CD4-positive, alpha-beta T cell (primary cell): ENCODE results near the gene NR1H4. TPM values are rescaled to one million over a fixed set of nuclear protein-coding genes. Genes with fewer than 3 reads are reported as not detected.

Experiments
- ATAC-seq: fragments of 200-7000 bp; cut with Tn5 transposase; one replicate; pipeline ENCODE4 v1.10.0; 2022; ENCODE audit warnings: mild to moderate bottlenecking; ENCODE audit not compliant: poor library complexity
- CTCF ChIA-PET: fragments of 350-600 bp; sonication (Branson Sonifier 250); formaldehyde crosslinking; loops from one replicate; lab custom pipeline; 2021; ENCODE audit warnings: antibody characterized with exemption, inconsistent platforms; lab: Charles Lee
- POLR2A ChIA-PET: fragments of 350-600 bp; sonication (Branson Sonifier 250); formaldehyde crosslinking; loops from one replicate; lab custom pipeline; 2021; ENCODE audit warnings: antibody characterized with exemption, inconsistent platforms; lab: Charles Lee
- DNase-seq, 14 experiments: peaks; one replicate each; pipeline ENCODE4 v3.0.0-alpha.2; 2013 to 2020; ENCODE audit warnings: mixed read lengths in 2 of 14
- H3K27ac ChIP-seq, 2 donors: one replicate each; pipeline versions ENCODE4 v1.5.1 to v1.7.0; 2013; ENCODE audit warnings: low read length in 2 of 2, low read depth in 1 of 2, mild to moderate bottlenecking in 1 of 2
- H3K27me3 ChIP-seq, 2 experiments: 1 replicate in 1 of 2; 2 replicates in 1 of 2; pipeline versions ENCODE4 v1.6.1 to v1.7.0; 2013; ENCODE audit warnings: low read length in 2 of 2, control low read depth in 1 of 2, mild to moderate bottlenecking in 1 of 2, moderate library complexity in 1 of 2; ENCODE audit not compliant: insufficient read depth in 2 of 2, control insufficient read depth in 1 of 2
- H3K36me3 ChIP-seq: one replicate; pipeline ENCODE4 v1.6.1; 2013; ENCODE audit warnings: low read length, control low read depth; ENCODE audit not compliant: insufficient read depth
- H3K4me1 ChIP-seq: one replicate; pipeline ENCODE4 v1.6.1; 2013; ENCODE audit warnings: low read length, control low read depth; ENCODE audit not compliant: insufficient read depth
- H3K4me3 ChIP-seq: one replicate; pipeline ENCODE4 v1.5.1; 2013; ENCODE audit warnings: mild to moderate bottlenecking, low read length, moderate library complexity
- H3K9me3 ChIP-seq, 2 experiments: 1 replicate in 1 of 2; 2 replicates in 1 of 2; pipeline versions ENCODE4 v1.6.1 to v1.7.0; 2013; ENCODE audit warnings: low read length in 2 of 2, mild to moderate bottlenecking in 2 of 2, control low read depth in 1 of 2, moderate library complexity in 1 of 2; ENCODE audit not compliant: control insufficient read depth in 1 of 2, insufficient read depth in 1 of 2
- H3K27ac Mint-ChIP-seq: one replicate; pipeline ENCODE4 v1.8.0; 2020; ENCODE audit warnings: mixed read lengths
- H3K27me3 Mint-ChIP-seq: one replicate; pipeline ENCODE4 v1.8.0; 2021; ENCODE audit warnings: mixed read lengths
- H3K36me3 Mint-ChIP-seq: one replicate; pipeline ENCODE4 v1.8.0; 2021; ENCODE audit warnings: low read depth, mixed read lengths
- H3K4me1 Mint-ChIP-seq: one replicate; pipeline ENCODE4 v1.8.0; 2021; ENCODE audit warnings: low read depth, mixed read lengths
- H3K4me3 Mint-ChIP-seq: one replicate; pipeline ENCODE4 v1.8.0; 2020; ENCODE audit warnings: mild to moderate bottlenecking, mixed read lengths
- H3K9me3 Mint-ChIP-seq: one replicate; pipeline ENCODE4 v1.8.0; 2020; ENCODE audit warnings: mixed read lengths
- CTCF ChIP-seq: fragments of 200-600 bp; IDR thresholded peaks from one replicate; pipeline ENCODE4 v1.8.0; 2022; ENCODE audit warnings: antibody characterized with exemption, mild to moderate bottlenecking
- intact Hi-C, 2 experiments: fragments of 100-400 bp; cut with DNase I in 1 of 2; cut with micrococcal nuclease in 1 of 2; formaldehyde crosslinking; loops; one replicate each; pipeline versions ENCODE4 v1.15.1 to v1.9.0; 2023 to 2025; cut with DNase I, micrococcal nuclease
- total RNA-seq, 174 experiments: library from RNA in 2 of 174; stranded (reverse) in 2 of 174; gene quantifications; one replicate each; pipeline ENCODE4 v1.2.3 and lab custom pipeline; 2021 to 2026

Gene NR1H4
- total RNA-seq, 2 experiments from 2014 or later = not detected

- DNase-seq = no peak
- intact Hi-C loops = no loop called here
Measured at GRCh38 chr12:100520048-100520769, 46.5 kb downstream of the NR1H4 start.

GRCh38 chr12:100521958-100522357 is 48.3 kb downstream of the NR1H4 start:
- no peak overlapping the region for H3K27ac ChIP-seq
- Mint-ChIP-seq H3K4me1 (no peaks in the 10 kb centered on the region), H3K27ac (no peak overlapping the region), H3K27me3 (peaks cover 23% of the 10 kb centered on the region), H3K9me3 (peaks cover 4% of the 10 kb centered on the region), H3K4me3 (no peak overlapping the region), H3K36me3 (no peaks in the 10 kb centered on the region)
- ATAC-seq (no peak), DNase-seq (no peak)
- ChIA-PET CTCF (no interaction called here), POLR2A (no interaction called here)
- no peaks in the 10 kb centered on the region for H3K4me1 ChIP-seq
- no peaks in the 10 kb centered on the region for H3K36me3 ChIP-seq
- H3K27me3 ChIP-seq = no peaks in the 10 kb centered on the region
- TF ChIP-seq CTCF = no peak
- no peak overlapping the region for H3K4me3 ChIP-seq
- no peaks in the 10 kb centered on the region for H3K9me3 ChIP-seq
- intact Hi-C loops = no loop called here

More at GRCh38 chr12:100520048-100520769, 46.5 kb downstream of the NR1H4 start:
- Mint-ChIP-seq H3K4me1 (no peaks in the 10 kb centered on the region), H3K36me3 (no peaks in the 10 kb centered on the region), H3K4me3 (no peak overlapping the region), H3K27ac (no peak overlapping the region), H3K9me3 (peaks cover 4% of the 10 kb centered on the region), H3K27me3 (peaks cover 22% of the 10 kb centered on the region)
- H3K36me3 ChIP-seq = no peaks in the 10 kb centered on the region
- ChIA-PET POLR2A (no interaction called here), CTCF (no interaction called here)
- no peak for TF ChIP-seq CTCF
- H3K9me3 ChIP-seq = no peaks in the 10 kb centered on the region
- ATAC-seq = no peak
- H3K27ac ChIP-seq = no peak overlapping the region
- H3K27me3 ChIP-seq = no peaks in the 10 kb centered on the region
- H3K4me3 ChIP-seq = no peak overlapping the region
- no peaks in the 10 kb centered on the region for H3K4me1 ChIP-seq

- intact Hi-C loops = no loop called here
- H3K4me3 Mint-ChIP-seq = no peak overlapping the region
- ChIA-PET POLR2A (no interaction called here), CTCF (no interaction called here)
- no peak overlapping the region for H3K27ac Mint-ChIP-seq
- no peaks in the 10 kb centered on the region for H3K36me3 Mint-ChIP-seq
- H3K36me3 ChIP-seq = no peaks in the 10 kb centered on the region
- no peak for TF ChIP-seq CTCF
- no peaks in the 10 kb centered on the region for H3K4me1 Mint-ChIP-seq
- no peak for ATAC-seq
- H3K27me3 ChIP-seq = peaks cover 0 to 2% of the 10 kb centered on the region in 2 experiments
- no peaks in the 10 kb centered on the region for H3K9me3 Mint-ChIP-seq
- H3K27me3 Mint-ChIP-seq = peaks cover 27% of the 10 kb centered on the region
- no peaks in the 10 kb centered on the region for H3K9me3 ChIP-seq
- H3K4me3 ChIP-seq = no peak overlapping the region
- no peaks in the 10 kb centered on the region for H3K4me1 ChIP-seq
- DNase-seq = no peak
- H3K27ac ChIP-seq = no peak overlapping the region
Measured at GRCh38 chr12:100528034-100528433, 54.4 kb downstream of the NR1H4 start.
